Measurements from ENCODE around the gene CDC42BPG. TPM values are rescaled to one million over a fixed set of nuclear protein-coding genes. Genes with fewer than 3 reads are reported as not detected.

CDC42BPG gene
- total and polyA plus RNA-seq, 2 of the 8 experiments (the other 6 are each of a cell fraction or from before 2014, with no cell fraction given): 3.7 to 10.6 TPM

DNA sequence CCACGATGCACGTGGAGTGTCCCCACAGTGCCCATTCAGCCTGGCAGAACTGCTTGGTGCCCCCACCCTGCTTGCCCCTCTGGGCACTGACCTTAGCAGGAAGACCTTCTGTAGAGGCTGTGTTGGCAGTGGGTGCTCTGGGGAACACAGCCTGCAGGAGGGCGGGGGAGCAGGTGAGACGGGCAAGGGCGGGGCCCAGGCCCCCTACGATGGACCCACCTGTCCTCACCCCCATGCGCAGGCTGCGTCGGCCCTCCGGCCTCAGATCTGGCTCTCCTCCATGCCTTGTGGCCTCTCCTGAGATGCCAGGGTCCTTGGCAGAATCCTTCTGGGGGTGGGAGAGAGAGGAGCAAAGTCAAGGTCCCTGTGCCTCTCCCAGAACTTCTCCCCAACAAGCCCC is 10.9 kb downstream of the CDC42BPG start:
- FAIRE-seq: no peak
- no peak for TF ChIP-seq NANOG (IDR thresholded peaks at IDR 0.05; ENCODE audit: insufficient read depth, low read depth, low read length, poor library complexity, severe bottlenecking)
- TF ChIP-seq, protein P1, sequence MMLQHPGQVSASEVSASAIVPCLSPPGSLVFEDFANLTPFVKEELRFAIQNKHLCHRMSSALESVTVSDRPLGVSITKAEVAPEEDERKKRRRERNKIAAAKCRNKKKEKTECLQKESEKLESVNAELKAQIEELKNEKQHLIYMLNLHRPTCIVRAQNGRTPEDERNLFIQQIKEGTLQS (IDR thresholded peaks at IDR 0.05; ENCODE audit: insufficient read depth, low read depth, low read length): no peak
- no peak for TF ChIP-seq MAFK (IDR thresholded peaks at IDR 0.05; ENCODE audit: low read depth, low read length)
- TF ChIP-seq CHD1 (IDR thresholded peaks at IDR 0.05; ENCODE audit: low read depth, low read length): no peak
- no peak for TF ChIP-seq TAF7 (optimal IDR thresholded peaks at IDR 0.05; ENCODE audit: borderline replicate concordance, low read depth, low read length)
- no peak for TF ChIP-seq RFX5 (IDR thresholded peaks at IDR 0.05; ENCODE audit: borderline replicate concordance, low read depth, low read length)
- no peak for TF ChIP-seq CBX5 (IDR thresholded peaks at IDR 0.05; ENCODE audit: low read depth, low read length)
- TF ChIP-seq HDAC6 (IDR thresholded peaks at IDR 0.05; ENCODE audit: low read depth, low read length): no peak
- TF ChIP-seq, protein P2, sequence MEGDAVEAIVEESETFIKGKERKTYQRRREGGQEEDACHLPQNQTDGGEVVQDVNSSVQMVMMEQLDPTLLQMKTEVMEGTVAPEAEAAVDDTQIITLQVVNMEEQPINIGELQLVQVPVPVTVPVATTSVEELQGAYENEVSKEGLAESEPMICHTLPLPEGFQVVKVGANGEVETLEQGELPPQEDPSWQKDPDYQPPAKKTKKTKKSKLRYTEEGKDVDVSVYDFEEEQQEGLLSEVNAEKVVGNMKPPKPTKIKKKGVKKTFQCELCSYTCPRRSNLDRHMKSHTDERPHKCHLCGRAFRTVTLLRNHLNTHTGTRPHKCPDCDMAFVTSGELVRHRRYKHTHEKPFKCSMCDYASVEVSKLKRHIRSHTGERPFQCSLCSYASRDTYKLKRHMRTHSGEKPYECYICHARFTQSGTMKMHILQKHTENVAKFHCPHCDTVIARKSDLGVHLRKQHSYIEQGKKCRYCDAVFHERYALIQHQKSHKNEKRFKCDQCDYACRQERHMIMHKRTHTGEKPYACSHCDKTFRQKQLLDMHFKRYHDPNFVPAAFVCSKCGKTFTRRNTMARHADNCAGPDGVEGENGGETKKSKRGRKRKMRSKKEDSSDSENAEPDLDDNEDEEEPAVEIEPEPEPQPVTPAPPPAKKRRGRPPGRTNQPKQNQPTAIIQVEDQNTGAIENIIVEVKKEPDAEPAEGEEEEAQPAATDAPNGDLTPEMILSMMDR (IDR thresholded peaks at IDR 0.05; ENCODE audit: control extremely low read depth in 1 of 3, insufficient read depth in 1 of 3, low read depth in 1 of 3, low read length in 3 of 3): no peak

More for the DNA sequence above, 10.9 kb downstream of the CDC42BPG start:
- Histone ChIP-seq H3K4me1 (replicated peaks in 1 of 4; ENCODE audit: control insufficient read depth in 3 of 4, insufficient read depth in 4 of 4, low read length in 3 of 4) (no peaks in the 10 kb centered on the region), H3K9ac (replicated peaks in 1 of 4; ENCODE audit: extremely low read depth in 1 of 4, low read depth in 3 of 4, low read length in 3 of 4) (no peak overlapping the region), H2BK15ac (ENCODE audit: low read length) (no peak overlapping the region), H3K23ac (ENCODE audit: insufficient read length) (no peak overlapping the region), H4K5ac (ENCODE audit: insufficient read length, low read depth, low read length) (no peak overlapping the region), H3K79me1 (ENCODE audit: low read depth, low read length) (no peaks in the 10 kb centered on the region), H3K9me3 (ENCODE audit: insufficient read depth in 2 of 2, low read depth in 1 of 2, low read length in 1 of 2) (no peaks in the 10 kb centered on the region), H3K27me3 (replicated peaks in 1 of 4; ENCODE audit: control insufficient read depth in 3 of 4, extremely low read depth in 1 of 4, insufficient read depth in 3 of 4, low read length in 3 of 4) (no peaks in the 10 kb centered on the region), H3K36me3 (ENCODE audit: control insufficient read depth in 2 of 4, insufficient read depth in 4 of 4, low read length in 3 of 4) (peaks cover 5 to 36% (median 14%) of the 10 kb centered on the region in 4 experiments; a peak in 5 of 8 replicates), H3K4me3 (ENCODE audit: extremely low read depth in 1 of 4, insufficient read depth in 2 of 4, low read depth in 3 of 4, low read length in 4 of 4) (no peak overlapping the region), H2BK12ac (ENCODE audit: low read depth, low read length) (no peak overlapping the region), H3K23me2 (ENCODE audit: low read depth, low read length) (no peaks in the 10 kb centered on the region), H2AFZ (ENCODE audit: low read length) (no peak overlapping the region), H3K56ac (replicated peaks; ENCODE audit: insufficient read length, low read depth, low read length) (no peak overlapping the region), H4K91ac (replicated peaks; ENCODE audit: insufficient read length, low read length) (no peak overlapping the region), H3K14ac (ENCODE audit: insufficient read length) (no peak overlapping the region), H3K27ac (ENCODE audit: low read depth, low read length) (no peak overlapping the region), H3K4me2 (ENCODE audit: insufficient read depth in 1 of 2, low read depth in 2 of 2, low read length in 2 of 2) (no peak overlapping the region), H3K79me2 (ENCODE audit: control insufficient read depth in 1 of 2, insufficient read depth in 2 of 2, low read length in 2 of 2) (no peaks in the 10 kb centered on the region), H2BK5ac (ENCODE audit: low read depth, low read length) (no peak overlapping the region), H2BK120ac (replicated peaks; ENCODE audit: low read depth, low read length) (no peak overlapping the region), H3K18ac (ENCODE audit: extremely low read depth, low read length) (no peak overlapping the region), H4K8ac (ENCODE audit: extremely low read depth, insufficient read depth, low read length) (no peak overlapping the region), H4K20me1 (replicated peaks in 1 of 2; ENCODE audit: control insufficient read depth in 1 of 2, insufficient read depth in 2 of 2, low read length in 2 of 2) (peaks cover 7 to 8% of the 10 kb centered on the region in 2 experiments), H2BK20ac (ENCODE audit: low read length) (no peak overlapping the region), H2AK5ac (ENCODE audit: low read depth, low read length) (no peak overlapping the region), H3K4ac (replicated peaks; ENCODE audit: insufficient read length, low read depth, low read length) (no peak overlapping the region)
- CTCF ChIA-PET (ENCODE audit: partially characterized antibody): interaction anchor here (1.0 to 1.9 kb wide), 5 partner anchors 15 to 46 kb away, joined by 3 to 6 read pairs (median 3); partner anchors contain the start of gene MAP4K2
- 100% methylated on average over 3 of the region's 10 CpGs; no CpG with 5 or more reads in 1 of the 2 experiments for WGBS, 2 experiments (ENCODE audit: extremely low coverage in 1 of 2, insufficient coverage in 1 of 2, insufficient read length in 1 of 2, insufficient replicate concordance in 2 of 2, low coverage in 1 of 2, low lambda C conversion rate in 2 of 2, missing lambda C conversion rate in 1 of 2)
- no peak for DNase-seq (ENCODE audit: low read depth in 1 of 2, low spot score in 2 of 2)
- POLR2A ChIA-PET (ENCODE audit: partially characterized antibody): interaction anchor here (1.0 kb wide), 1 partner anchor 18 kb away, joined by 5 read pairs; no protein-coding TSS in a partner anchor
